HepG2 (cell line): ENCODE data around the gene C1orf159. TPM values are rescaled to one million over a fixed set of nuclear protein-coding genes. Genes with fewer than 3 reads are reported as not detected.
A peak's percentile ranks its signal among the peaks of the same experiment; 100 is the strongest.

Experiments
- ARNT2 ChIP-seq: sonication (generic); formaldehyde crosslinking; IDR thresholded peaks from 2 replicates; pipeline ENCODE4 v1.8.0; 2022; ENCODE audit warnings: mild to moderate bottlenecking, low read depth, missing genetic modification reagents, moderate library complexity
- ATF4 ChIP-seq, 2 experiments: fragments of 450-650 bp in 1 of 2; sonication (generic) in 1 of 2; formaldehyde crosslinking; IDR thresholded peaks; 2 replicates each; pipeline versions ENCODE4 v1.5.0 to v1.8.0; 2020 to 2022; ENCODE audit warnings: mild to moderate bottlenecking in 1 of 2, missing genetic modification reagents in 1 of 2
- CTCF ChIP-seq: sonication (generic); formaldehyde crosslinking; IDR thresholded peaks from 2 replicates; pipeline ENCODE4 v1.5.0; 2020; ENCODE audit warnings: mild to moderate bottlenecking, missing genetic modification reagents, moderate library complexity
- ELF4 ChIP-seq: sonication (generic); formaldehyde crosslinking; IDR thresholded peaks from 2 replicates; pipeline ENCODE4 v1.5.0; 2020; ENCODE audit warnings: missing genetic modification reagents, mild to moderate bottlenecking, moderate library complexity, borderline replicate concordance
- ESRRA ChIP-seq: sonication (generic); formaldehyde crosslinking; IDR thresholded peaks from 2 replicates; pipeline ENCODE4 v1.5.1; 2020; ENCODE audit warnings: mild to moderate bottlenecking, low read depth, missing genetic modification reagents
- HDAC1 ChIP-seq: sonication (generic); formaldehyde crosslinking; IDR thresholded peaks from 2 replicates; pipeline ENCODE4 v1.5.1; 2020; ENCODE audit warnings: mild to moderate bottlenecking, missing genetic modification reagents
- HINFP ChIP-seq: sonication (generic); formaldehyde crosslinking; IDR thresholded peaks from 2 replicates; pipeline ENCODE4 v1.4.0; 2020; ENCODE audit warnings: low read depth, mild to moderate bottlenecking, missing genetic modification reagents
- HNF1B ChIP-seq: sonication (generic); formaldehyde crosslinking; IDR thresholded peaks from 2 replicates; pipeline ENCODE4 v1.5.1; 2020; ENCODE audit warnings: mild to moderate bottlenecking, moderate library complexity, missing genetic modification reagents
- HOXA7 ChIP-seq: sonication (generic); formaldehyde crosslinking; IDR thresholded peaks from 2 replicates; pipeline ENCODE4 v1.8.1; 2022; ENCODE audit warnings: mild to moderate bottlenecking, missing genetic modification reagents, moderate library complexity
- KAT8 ChIP-seq: IDR thresholded peaks from 2 replicates; pipeline ENCODE4 v1.6.1; 2016; ENCODE audit warnings: missing genetic modification reagents, missing compliant biosample characterization
- MYC ChIP-seq: sonication (generic); formaldehyde crosslinking; IDR thresholded peaks from 2 replicates; pipeline ENCODE4 v1.9.0; 2021; ENCODE audit warnings: missing genetic modification reagents, borderline replicate concordance
- NKX3-1 ChIP-seq: sonication (generic); formaldehyde crosslinking; IDR thresholded peaks from 2 replicates; pipeline ENCODE4 v1.5.0; 2020; ENCODE audit warnings: missing genetic modification reagents
- PITX1 ChIP-seq: sonication (generic); formaldehyde crosslinking; IDR thresholded peaks from 2 replicates; pipeline ENCODE4 v1.5.1; 2020; ENCODE audit warnings: mild to moderate bottlenecking, missing genetic modification reagents
- POLR2AphosphoS2 ChIP-seq: IDR thresholded peaks from 2 replicates; pipeline ENCODE4 v1.6.1; 2011; ENCODE audit warnings: low read depth, low read length, improper control_type of control experiment
- REL ChIP-seq: sonication (generic); formaldehyde crosslinking; conservative IDR thresholded peaks from 2 replicates; pipeline ENCODE4 v1.8.0; 2022; ENCODE audit warnings: mild to moderate bottlenecking, missing genetic modification reagents, moderate library complexity
- SMYD3 ChIP-seq: sonication (generic); formaldehyde crosslinking; IDR thresholded peaks from 2 replicates; pipeline ENCODE4 v1.8.1; 2023; ENCODE audit warnings: mild to moderate bottlenecking, missing genetic modification reagents
- YEATS2 ChIP-seq: sonication (generic); formaldehyde crosslinking; IDR thresholded peaks from 2 replicates; pipeline ENCODE4 v1.4.0; 2020; ENCODE audit warnings: missing genetic modification reagents, borderline replicate concordance
- ZFP36L1 ChIP-seq: sonication (generic); formaldehyde crosslinking; IDR thresholded peaks from 2 replicates; pipeline ENCODE4 v1.8.0; 2022; ENCODE audit warnings: mild to moderate bottlenecking, missing genetic modification reagents, moderate library complexity
- ZMYM3 ChIP-seq: sonication (generic); formaldehyde crosslinking; IDR thresholded peaks from 2 replicates; pipeline ENCODE4 v1.5.1; 2020; ENCODE audit warnings: mild to moderate bottlenecking, missing genetic modification reagents
- ZNF12 ChIP-seq: sonication (generic); formaldehyde crosslinking; IDR thresholded peaks from 2 replicates; pipeline ENCODE4 v1.5.0; 2020; ENCODE audit warnings: missing genetic modification reagents
- ZNF354B ChIP-seq: sonication (generic); formaldehyde crosslinking; IDR thresholded peaks from 2 replicates; pipeline ENCODE4 v1.8.0; 2022; ENCODE audit warnings: mild to moderate bottlenecking, missing genetic modification reagents
- ZNF564 ChIP-seq: sonication (generic); formaldehyde crosslinking; IDR thresholded peaks from 2 replicates; pipeline ENCODE4 v1.8.1; 2023; ENCODE audit warnings: mild to moderate bottlenecking, missing genetic modification reagents
- ZNF746 ChIP-seq: sonication (generic); formaldehyde crosslinking; IDR thresholded peaks from 2 replicates; pipeline ENCODE4 v1.8.0; 2022; ENCODE audit warnings: mild to moderate bottlenecking, missing genetic modification reagents
- ZNF839 ChIP-seq: sonication (generic); formaldehyde crosslinking; IDR thresholded peaks from 2 replicates; pipeline ENCODE4 v1.4.0; 2020; ENCODE audit warnings: missing genetic modification reagents, mild to moderate bottlenecking, borderline replicate concordance
- polyA plus RNA-seq, 8 experiments: library from polyadenylated mRNA; depleted of rRNA in 3 of 8; stranded (reverse) in 7 of 8; unstranded in 1 of 8; fragments of >200 nt; fragmentation: Illumina TruSeq in 4 of 8; extraction: Trizol in 4 of 8; gene quantifications; 2 replicates each; pipeline versions ENCODE4 v1.2.1 to v1.2.3, GENCODE V29; 2011 to 2016; ENCODE audit warnings: low read depth in 4 of 8, missing spikeins in 1 of 8, mixed read lengths in 1 of 8; ENCODE audit not compliant: insufficient read depth in 1 of 8
- total RNA-seq, 5 experiments: library from RNA; depleted of rRNA; stranded (reverse); fragments of >200 nt; fragmentation: Illumina TruSeq; extraction: Trizol; gene quantifications; 2 replicates each; pipeline ENCODE4 v1.2.3, GENCODE V29; 2016; ENCODE audit warnings: low read depth in 1 of 5

Gene C1orf159
- total and polyA plus RNA-seq, 2 of the 13 experiments (the other 11 are each of a cell fraction or from before 2014, with no cell fraction given) = 3.8 to 6.7 TPM

GRCh38 chr1:1122981-1123480 lies 7.1 kb upstream of the C1orf159 start (continued):
- TF ChIP-seq HINFP (CRISPR knock-in tag) (no peak), HNF1B (CRISPR knock-in tag) (no peak), REL (no peak), YEATS2 (no peak), ZFP36L1 (CRISPR knock-in tag) (no peak), MYC (CRISPR knock-in tag) (0 out of 2 replicates have a peak, but pooled peaks have one; percentile 5), ZNF746 (CRISPR knock-in tag) (no peak), CTCF (CRISPR knock-in tag) (peak; percentile 44), ZNF839 (CRISPR knock-in tag) (no peak), ZNF354B (no peak), ZNF12 (peak; percentile 20; the same call in 1 of the 2 replicates), ATF4 (CRISPR knock-in tag; IDR thresholded peaks at IDR 0.05) (no peak), ESRRA (peak; percentile 47; the same call in 1 of the 2 replicates), ZNF564 (CRISPR knock-in tag) (0 out of 2 replicates have a peak, but pooled peaks have one; percentile 17), HDAC1 (CRISPR knock-in tag) (0 out of 2 replicates have a peak, but pooled peaks have one; percentile 16), KAT8 (0 out of 2 replicates have a peak, but pooled peaks have one; percentile 19), HOXA7 (CRISPR knock-in tag) (no peak), ARNT2 (CRISPR knock-in tag) (no peak), NKX3-1 (CRISPR knock-in tag) (no peak), ZMYM3 (CRISPR knock-in tag) (no peak), PITX1 (CRISPR knock-in tag) (peak; percentile 21; the same call in 1 of the 2 replicates), ELF4 (CRISPR knock-in tag) (no peak), SMYD3 (CRISPR knock-in tag) (no peak), POLR2AphosphoS2 (no peak)
